Measurements from ENCODE around the gene PHLDB3. TPM values are rescaled to one million over a fixed set of nuclear protein-coding genes. Genes with fewer than 3 reads are reported as not detected.
"Not testable (repeated sequence)": the region's sequence is repeated elsewhere in the genome, so short reads cannot be mapped to it uniquely, and the experiment has no call there.

Gene PHLDB3
- total RNA-seq, 3 donors from 2014 or later = 17.0 to 33.7 (median 26.2) TPM

DNA sequence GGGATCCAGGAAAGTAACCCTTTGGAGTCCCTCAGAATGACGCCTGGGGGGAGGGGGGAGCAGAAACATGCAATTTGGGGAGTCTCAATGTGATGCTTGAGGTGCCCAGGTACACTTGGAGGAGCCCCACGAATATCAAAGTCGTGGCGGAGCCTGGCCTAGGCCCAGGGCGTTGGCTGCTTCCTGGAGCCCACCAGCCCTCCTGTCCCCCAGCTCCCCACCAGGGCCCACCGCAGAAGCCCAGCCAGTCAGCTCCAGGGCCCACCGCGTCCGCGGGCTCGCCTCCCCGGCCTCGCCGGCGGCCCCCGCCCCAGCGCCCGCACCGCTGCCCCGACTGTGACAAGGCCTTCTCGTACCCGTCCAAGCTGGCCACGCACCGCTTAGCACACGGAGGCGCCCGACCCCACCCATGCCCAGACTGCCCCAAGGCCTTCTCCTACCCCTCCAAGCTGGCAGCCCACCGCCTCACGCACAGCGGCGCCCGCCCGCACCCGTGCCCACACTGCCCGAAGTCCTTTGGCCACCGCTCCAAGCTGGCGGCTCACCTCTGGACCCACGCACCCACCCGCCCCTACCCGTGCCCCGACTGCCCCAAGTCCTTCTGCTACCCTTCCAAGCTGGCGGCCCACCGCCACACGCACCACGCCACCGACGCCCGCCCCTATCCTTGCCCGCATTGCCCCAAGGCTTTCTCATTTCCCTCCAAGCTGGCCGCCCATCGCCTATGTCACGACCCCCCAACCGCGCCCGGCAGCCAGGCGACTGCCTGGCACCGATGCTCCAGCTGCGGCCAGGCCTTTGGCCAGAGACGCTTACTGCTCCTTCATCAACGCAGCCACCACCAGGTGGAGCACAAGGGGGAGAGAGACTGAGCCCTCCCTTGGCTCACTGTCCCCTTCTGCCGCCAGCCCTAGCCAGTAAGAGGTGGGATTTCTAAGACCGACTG, 30.5 kb upstream of the PHLDB3 start:
- H3K9me3 Mint-ChIP-seq = peaks cover 6% of the 10 kb centered on the region
- peaks cover 19% of the 10 kb centered on the region for H3K36me3 Mint-ChIP-seq (ENCODE audit: insufficient read depth)
- peak; percentile 27 for DNase-seq
- peak overlapping the region; percentile 32 for H3K4me3 Mint-ChIP-seq
- peaks cover 21% of the 10 kb centered on the region for H3K4me1 Mint-ChIP-seq (ENCODE audit: low read depth)
- ATAC-seq = no peak
- no peaks in the 10 kb centered on the region for H3K27me3 Mint-ChIP-seq (ENCODE audit: low read depth)

GRCh38 chr19:43534305-43534815, 29.8 kb upstream of the PHLDB3 start:
- DNase-seq (no peak), ATAC-seq (no peak)
- Mint-ChIP-seq H3K4me1 (ENCODE audit: low read depth) (peaks cover 21% of the 10 kb centered on the region), H3K27me3 (ENCODE audit: low read depth) (no peaks in the 10 kb centered on the region), H3K4me3 (peak overlapping the region; percentile 84), H3K9me3 (peaks cover 6% of the 10 kb centered on the region), H3K36me3 (ENCODE audit: insufficient read depth) (peaks cover 15% of the 10 kb centered on the region)

- H3K4me3 Mint-ChIP-seq = peak overlapping the region; percentile 84
- no peaks in the 10 kb centered on the region for H3K9me3 Mint-ChIP-seq
- H3K27me3 Mint-ChIP-seq (ENCODE audit: low read depth) = no peaks in the 10 kb centered on the region
Observed at GRCh38 chr19:43533546-43534304, 29.2 kb upstream of the PHLDB3 start.

GRCh38 chr19:43532962-43533545, 28.5 kb upstream of the PHLDB3 start, which contains the start of gene ZNF575:
TSS of gene ZNF575 (plus strand) at chr19:43533188. CDS start at chr19:43534423, 1,235 bp downstream.
- Mint-ChIP-seq H3K4me3 (peak within 1 kb of the TSS; percentile 84), H3K27me3 (ENCODE audit: low read depth) (no peaks in the 10 kb centered on the region), H3K36me3 (ENCODE audit: insufficient read depth) (peaks cover 3% of the 10 kb centered on the region), H3K9me3 (no peaks in the 10 kb centered on the region), H3K4me1 (ENCODE audit: low read depth) (peaks cover 23% of the 10 kb centered on the region)
- ATAC-seq = peak; percentile 66 to 72
- peak; percentile 79 for DNase-seq

More at GRCh38 chr19:43533546-43534304, 29.2 kb upstream of the PHLDB3 start:
- H3K36me3 Mint-ChIP-seq (ENCODE audit: insufficient read depth) = peaks cover 9% of the 10 kb centered on the region
- ATAC-seq = peak; percentile 78 to 79
- DNase-seq = peak; percentile 90
- peaks cover 21% of the 10 kb centered on the region for H3K4me1 Mint-ChIP-seq (ENCODE audit: low read depth)

DNA sequence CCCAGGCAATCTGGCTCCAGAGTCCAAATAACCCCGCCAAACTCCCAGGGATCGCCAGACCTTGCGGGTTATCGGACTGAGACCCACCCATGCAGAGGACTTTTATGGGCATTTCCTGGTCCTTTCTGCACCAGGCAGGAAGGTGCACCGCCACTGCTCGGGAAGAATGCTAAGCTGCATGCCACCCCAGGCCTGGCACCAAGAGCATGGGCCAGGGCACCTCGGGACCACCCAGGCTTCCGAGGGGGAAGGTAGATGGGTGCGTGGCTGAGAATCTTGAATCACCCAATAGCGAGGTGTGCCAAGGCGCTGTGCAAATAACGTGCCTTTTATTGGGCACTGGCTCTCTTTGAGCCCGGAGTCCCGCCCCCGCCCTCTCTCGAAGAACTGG, 28.0 kb upstream of the PHLDB3 start:
- Mint-ChIP-seq H3K9me3 (no peaks in the 10 kb centered on the region), H3K27me3 (ENCODE audit: low read depth) (no peaks in the 10 kb centered on the region), H3K4me1 (ENCODE audit: low read depth) (peaks cover 27% of the 10 kb centered on the region), H3K4me3 (peak overlapping the region; percentile 84), H3K36me3 (ENCODE audit: insufficient read depth) (peaks cover 3% of the 10 kb centered on the region)
- ATAC-seq = peak; percentile 13 to 19
- DNase-seq = peak; percentile 20

DNA sequence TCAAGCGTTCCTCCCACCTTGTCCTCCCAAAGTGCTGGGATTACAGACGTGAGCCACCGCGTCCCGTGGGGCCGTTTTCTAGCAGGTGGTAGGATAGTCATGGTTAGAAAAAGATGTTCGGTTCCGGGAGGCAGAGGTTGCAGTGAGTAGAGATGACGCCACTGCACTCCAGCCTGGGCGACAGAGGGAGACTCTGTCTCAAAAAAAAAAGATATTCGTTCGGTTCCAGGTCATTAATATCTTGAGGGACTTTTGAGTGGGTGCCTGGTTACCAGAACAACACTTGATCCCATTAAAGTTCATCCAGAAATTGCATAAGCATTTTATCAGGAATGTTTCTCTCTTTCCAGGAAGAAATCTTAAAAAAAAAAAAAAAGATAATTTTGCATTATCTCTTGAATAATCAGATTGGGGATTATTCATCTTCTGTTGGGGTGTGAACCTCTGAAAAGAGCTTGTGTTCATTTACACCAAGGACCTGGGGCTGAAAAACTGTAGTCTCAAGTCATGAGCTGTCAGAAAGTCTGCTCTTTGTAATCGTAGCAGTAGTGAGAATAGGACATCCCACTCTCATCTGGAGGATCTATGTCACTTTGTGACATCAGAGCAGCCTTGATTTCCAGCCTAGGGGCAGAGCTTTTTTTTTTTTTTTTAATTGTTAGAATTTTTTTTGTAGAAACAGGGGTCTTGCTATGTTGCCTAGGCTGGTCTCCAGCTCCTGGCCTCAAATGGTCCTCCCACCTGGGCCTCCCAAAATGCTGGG, 23.5 kb upstream of the PHLDB3 start:
- no peaks in the 10 kb centered on the region for H3K36me3 Mint-ChIP-seq (ENCODE audit: insufficient read depth)
- ATAC-seq (peak; percentile 8 to 27), DNase-seq (no peak)
- no peaks in the 10 kb centered on the region for H3K27me3 Mint-ChIP-seq (ENCODE audit: low read depth)
- H3K9me3 Mint-ChIP-seq = no peaks in the 10 kb centered on the region
- peak overlapping the region; percentile 49 for H3K4me3 Mint-ChIP-seq
- H3K4me1 Mint-ChIP-seq (ENCODE audit: low read depth) = peaks cover 36% of the 10 kb centered on the region

DNA sequence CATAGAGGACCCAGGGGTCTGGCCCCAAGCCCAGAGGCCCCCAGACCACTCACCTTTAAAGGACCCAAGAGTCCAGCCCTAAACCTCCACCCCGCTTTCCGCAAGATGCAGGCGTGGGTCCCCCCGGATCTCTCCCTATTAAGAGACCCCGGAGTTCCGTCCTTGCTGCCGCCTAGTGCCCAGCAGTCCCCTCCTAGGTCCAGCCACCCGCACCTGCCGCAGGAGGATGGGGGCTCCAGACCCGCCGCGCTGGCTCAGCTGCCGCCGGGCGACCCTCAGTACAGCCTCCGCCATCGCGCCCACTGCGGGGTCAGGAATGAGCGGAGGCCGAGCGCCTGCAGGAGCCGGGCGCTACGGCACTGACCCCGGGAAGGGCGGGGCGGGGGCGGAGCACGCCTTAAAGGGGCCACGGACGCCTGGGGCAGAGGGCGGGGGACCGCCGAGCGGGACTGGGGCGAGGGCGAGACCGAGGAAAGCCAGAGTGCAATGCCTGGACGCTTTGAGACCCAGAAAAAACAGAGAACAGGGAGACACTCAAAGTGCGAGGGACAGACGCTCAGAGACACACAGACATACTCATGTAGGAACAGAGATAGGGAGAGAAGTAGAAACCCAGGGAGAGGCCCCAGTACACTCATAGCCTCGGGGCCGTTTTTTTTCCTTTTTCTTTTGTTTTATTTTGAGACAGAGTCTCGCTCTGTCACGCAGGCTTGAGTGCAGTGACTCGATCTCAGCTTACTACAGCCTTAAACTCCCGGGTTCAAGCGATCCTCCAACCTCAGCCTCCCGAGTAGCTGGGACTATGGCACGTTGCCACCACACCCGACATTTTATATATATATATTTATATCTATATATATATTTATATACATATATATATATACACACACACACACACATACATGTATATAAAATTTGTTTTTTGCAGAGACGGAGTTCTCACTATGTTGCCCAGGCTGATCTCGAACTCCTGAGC, 22.6 kb upstream of the PHLDB3 start, which contains the start of gene ETHE1:
ETHE1 (minus strand) TSS at position 318 of the 976 bp plus-strand sequence; CDS start at position 294, 24 bp downstream.
- H3K4me1 Mint-ChIP-seq (ENCODE audit: low read depth) = peaks cover 29% of the 10 kb centered on the region
- no peaks in the 10 kb centered on the region for H3K36me3 Mint-ChIP-seq (ENCODE audit: insufficient read depth)
- H3K4me3 Mint-ChIP-seq = peak within 1 kb of the TSS; percentile 90
- DNase-seq = peak; percentile 57
- ATAC-seq = peak; percentile 69 to 72
- H3K27me3 Mint-ChIP-seq (ENCODE audit: low read depth) = no peaks in the 10 kb centered on the region
- H3K9me3 Mint-ChIP-seq = no peaks in the 10 kb centered on the region

DNA sequence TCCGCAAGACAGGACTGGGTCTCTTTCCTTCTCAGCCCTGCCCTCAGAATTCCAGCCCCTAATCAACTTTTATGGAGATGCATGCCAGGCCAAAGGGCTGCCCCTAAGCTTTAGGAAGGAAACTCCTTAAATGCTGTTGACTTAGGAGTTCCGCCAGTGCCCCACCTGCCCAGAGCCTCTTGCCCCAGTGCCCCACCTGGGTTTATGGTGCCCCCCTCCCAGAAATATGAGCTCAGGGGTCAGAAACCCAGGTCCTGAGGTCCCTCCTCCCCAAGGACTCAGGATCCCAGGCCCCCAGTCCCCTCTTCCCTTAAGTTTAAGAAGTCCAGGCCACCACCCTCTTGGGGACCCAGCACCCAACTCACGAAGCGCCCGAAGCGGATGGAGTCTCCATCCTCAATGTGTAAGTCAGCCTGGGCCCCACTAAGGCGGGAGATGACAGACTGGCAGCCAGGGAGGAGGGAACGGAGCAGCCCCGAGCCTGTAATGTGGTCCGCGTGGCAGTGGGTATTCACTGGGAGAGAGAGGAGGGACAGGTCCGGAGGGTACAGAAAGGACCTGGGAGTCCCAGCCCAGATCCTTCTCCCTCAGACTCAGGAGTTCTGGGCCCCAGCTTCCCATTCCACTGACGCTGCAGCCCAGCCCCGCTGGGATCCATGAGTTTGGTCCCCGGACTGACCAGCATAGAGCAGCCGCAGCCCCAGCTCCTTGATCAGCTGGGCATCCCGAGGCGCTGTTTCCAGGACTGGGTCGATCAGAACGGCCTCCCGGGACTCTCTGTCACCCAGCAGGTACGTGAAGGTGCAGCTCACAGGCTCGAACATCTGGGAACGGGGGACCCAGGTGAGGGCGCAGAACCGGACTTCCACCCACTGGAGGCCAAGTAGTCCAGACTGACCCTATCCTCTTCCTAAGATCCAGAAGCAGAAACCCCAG, 21.6 kb upstream of the PHLDB3 start:
- peak in 1 of 2 donors; percentile 27 for ATAC-seq
- Mint-ChIP-seq H3K4me3 (peak overlapping the region; percentile 90), H3K9me3 (no peaks in the 10 kb centered on the region)

DNA sequence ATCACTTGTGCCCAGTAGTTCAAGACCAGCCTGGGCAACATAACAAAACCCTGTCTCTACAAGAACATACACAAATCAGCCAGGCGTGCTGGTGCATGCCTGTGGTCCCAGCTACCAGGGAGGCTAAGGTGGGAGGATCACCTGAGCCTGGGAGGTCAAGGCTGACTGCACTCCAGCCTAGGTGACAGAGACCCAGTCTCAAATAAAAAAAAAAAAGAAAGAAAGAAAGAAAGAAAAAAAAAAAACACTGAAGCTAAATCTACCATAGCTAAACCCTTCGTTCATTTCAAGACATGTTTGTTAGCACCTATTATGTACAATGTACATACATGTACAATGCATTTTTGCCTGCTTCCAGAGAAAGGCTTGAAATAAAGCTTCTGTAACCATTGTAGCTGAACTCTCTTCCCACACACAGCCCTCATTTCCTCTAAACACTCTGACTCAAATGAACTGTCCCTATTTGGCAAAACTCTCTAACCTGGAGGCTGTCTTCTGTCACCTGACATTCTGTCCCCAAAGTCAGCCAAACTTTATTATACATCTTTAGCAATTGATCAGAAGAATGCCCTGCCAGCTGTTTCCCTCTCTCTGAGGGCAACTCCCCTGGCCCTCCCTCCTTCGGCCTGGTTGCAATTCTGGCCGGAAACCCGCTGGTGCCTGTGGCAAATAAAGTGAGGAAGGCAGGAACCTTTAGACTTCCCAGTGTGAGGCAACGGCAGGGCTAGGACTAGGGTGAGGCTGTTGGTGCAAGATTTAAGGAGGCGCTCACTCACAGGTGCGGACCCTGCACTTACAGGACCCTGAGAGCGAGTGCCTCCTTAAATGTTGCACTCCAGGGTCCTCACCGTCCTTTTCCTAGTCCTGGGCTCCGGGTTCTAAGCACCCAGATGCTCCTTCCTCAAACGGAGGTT, 20.6 kb upstream of the PHLDB3 start:
- ATAC-seq (peak; percentile 57 to 65), DNase-seq (peak; percentile 32)
- Mint-ChIP-seq H3K27me3 (ENCODE audit: low read depth) (no peaks in the 10 kb centered on the region), H3K4me3 (peak overlapping the region; percentile 90), H3K4me1 (ENCODE audit: low read depth) (peaks cover 29% of the 10 kb centered on the region), H3K9me3 (no peaks in the 10 kb centered on the region), H3K36me3 (ENCODE audit: insufficient read depth) (no peaks in the 10 kb centered on the region)

More for the DNA sequence above, 21.6 kb upstream of the PHLDB3 start:
- no peaks in the 10 kb centered on the region for H3K36me3 Mint-ChIP-seq (ENCODE audit: insufficient read depth)
- H3K4me1 Mint-ChIP-seq (ENCODE audit: low read depth) = peaks cover 29% of the 10 kb centered on the region
- DNase-seq = peak; percentile 19
- no peaks in the 10 kb centered on the region for H3K27me3 Mint-ChIP-seq (ENCODE audit: low read depth)

DNA sequence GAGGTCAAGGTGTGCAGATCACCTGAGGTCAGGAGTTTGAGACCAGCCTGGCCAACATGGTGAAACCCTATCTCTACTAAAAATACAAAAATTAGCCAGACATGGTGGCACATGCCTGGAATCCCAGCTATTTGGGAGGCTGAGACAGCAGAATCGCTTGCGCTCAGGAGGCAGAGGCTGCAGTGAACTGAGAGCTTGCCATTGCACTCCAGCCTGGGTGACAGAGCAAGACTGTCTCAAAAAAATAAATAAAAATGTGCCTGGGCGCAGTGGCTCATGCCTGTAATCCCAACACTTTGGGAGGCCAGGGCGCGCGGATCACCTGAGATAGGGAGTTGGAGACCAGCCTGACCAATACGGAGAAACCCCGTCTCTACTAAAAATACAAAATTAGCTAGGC, 19.1 kb upstream of the PHLDB3 start:
- not testable (repeated sequence) for H3K36me3 Mint-ChIP-seq (ENCODE audit: insufficient read depth); ATAC-seq

GRCh38 chr19:43522929-43523328, 18.4 kb upstream of the PHLDB3 start:
- Mint-ChIP-seq H3K36me3 (ENCODE audit: insufficient read depth) (no peaks in the 10 kb centered on the region), H3K4me3 (no peak overlapping the region), H3K9me3 (no peaks in the 10 kb centered on the region), H3K27me3 (ENCODE audit: low read depth) (no peaks in the 10 kb centered on the region), H3K4me1 (ENCODE audit: low read depth) (peaks cover 32% of the 10 kb centered on the region)
- no peak for ATAC-seq
- DNase-seq = no peak

More for the DNA sequence above, 19.1 kb upstream of the PHLDB3 start:
- H3K4me3 Mint-ChIP-seq; H3K9me3 Mint-ChIP-seq; H3K27me3 Mint-ChIP-seq (ENCODE audit: low read depth); DNase-seq: not testable (repeated sequence)
- peaks cover 33% of the 10 kb centered on the region for H3K4me1 Mint-ChIP-seq (ENCODE audit: low read depth)

Data from activated T-cell treated with anti-CD3 and anti-CD28 coated beads, Interleukin-2, amount 50 U/mL, for 4 hours (primary cell).